PC-9 (cell line): Measurements from ENCODE around the gene ACACA. TPM values are rescaled to one million over a fixed set of nuclear protein-coding genes. Genes with fewer than 3 reads are reported as not detected.

ENCODE experiments used
- BruUV-seq: library from RNA; stranded (reverse); fragments of 400-500 nt; replicated peaks from 2 replicates; lab custom pipeline; 2021; lab: Mats Ljungman, UMichigan
- CTCF ChIA-PET: fragments of 300-600 bp; sonication (Branson Sonifier 250); formaldehyde crosslinking; loops from one replicate; lab custom pipeline; 2022; ENCODE audit warnings: antibody characterized with exemption; lab: Charles Lee
- POLR2A ChIA-PET: fragments of 300-600 bp; sonication (Branson Sonifier 250); formaldehyde crosslinking; loops from one replicate; lab custom pipeline; 2022; ENCODE audit warnings: antibody characterized with exemption; ENCODE audit not compliant: unreplicated experiment; lab: Charles Lee
- DNase-seq, 2 experiments: peaks; one replicate each; pipeline versions ENCODE4 v3.0.0 to v3.0.0-alpha.2; 2015 to 2022; ENCODE audit warnings: mixed read lengths in 1 of 2
- H2AFZ ChIP-seq: fragments of 200-600 bp; sonication (generic); 2 replicates; pipeline ENCODE4 v1.8.1; 2017; ENCODE audit warnings: antibody characterized with exemption
- H3F3A ChIP-seq: fragments of 200-600 bp; sonication (generic); 2 replicates; pipeline ENCODE4 v1.8.1; 2017; ENCODE audit warnings: antibody characterized with exemption, mild to moderate bottlenecking, low read depth; ENCODE audit not compliant: insufficient read depth
- H3K27ac ChIP-seq: fragments of 200-600 bp; sonication (generic); 2 replicates; pipeline ENCODE4 v1.6.1; 2016; ENCODE audit warnings: mixed run types
- H3K27me3 ChIP-seq: fragments of 200-600 bp; sonication (generic); 2 replicates; pipeline ENCODE4 v1.6.1; 2016; ENCODE audit warnings: low read depth, mixed run types; ENCODE audit not compliant: insufficient read depth
- H3K36me3 ChIP-seq: fragments of 200-600 bp; sonication (generic); 2 replicates; pipeline ENCODE4 v1.6.1; 2016; ENCODE audit warnings: low read depth, mixed run types
- H3K4me1 ChIP-seq: fragments of 200-600 bp; sonication (generic); replicated peaks from 2 replicates; pipeline ENCODE4 v1.6.1; 2016; ENCODE audit warnings: mixed run types; ENCODE audit not compliant: insufficient read depth
- H3K4me2 ChIP-seq: fragments of 200-600 bp; sonication (generic); 2 replicates; pipeline ENCODE4 v1.6.1; 2017; ENCODE audit warnings: mixed run types
- H3K4me3 ChIP-seq: fragments of 200-600 bp; sonication (generic); 2 replicates; pipeline ENCODE4 v1.6.1; 2016; ENCODE audit warnings: mixed run types
- H3K79me2 ChIP-seq: fragments of 200-600 bp; sonication (generic); 2 replicates; pipeline ENCODE4 v1.6.1; 2017; ENCODE audit warnings: low read depth, mixed run types
- H3K9me2 ChIP-seq: fragments of 200-600 bp; sonication (generic); 2 replicates; pipeline ENCODE4 v1.8.1; 2017; ENCODE audit warnings: mild to moderate bottlenecking; ENCODE audit not compliant: insufficient read depth
- H3K9me3 ChIP-seq: fragments of 200-600 bp; sonication (generic); 2 replicates; pipeline ENCODE4 v1.8.1; 2016; ENCODE audit warnings: low read depth; ENCODE audit not compliant: insufficient read depth
- H4K20me1 ChIP-seq: fragments of 200-600 bp; sonication (generic); 2 replicates; pipeline ENCODE4 v1.8.1; 2017; ENCODE audit not compliant: insufficient read depth
- CTCF ChIP-seq: fragments of 200-600 bp; sonication (generic); conservative IDR thresholded peaks from 2 replicates; pipeline ENCODE4 v1.6.1; 2017; ENCODE audit warnings: mixed run types, antibody characterized with exemption, mild to moderate bottlenecking, moderate library complexity
- EZH2 ChIP-seq: fragments of 200-600 bp; sonication (generic); IDR thresholded peaks from 2 replicates; pipeline ENCODE4 v1.8.0; 2017; ENCODE audit warnings: antibody characterized with exemption, low read depth
- intact Hi-C: fragments of 100-400 bp; cut with micrococcal nuclease; formaldehyde crosslinking; loops from one replicate; pipeline ENCODE4 v1.10.0; 2022; ENCODE audit not compliant: unreplicated experiment
- total RNA-seq: library from RNA; stranded (reverse); gene quantifications from 2 replicates; pipeline ENCODE4 v1.2.3, GENCODE V29; 2021

The ACACA gene
- total RNA-seq, 1 experiment from 2014 or later = 185 TPM

DNA sequence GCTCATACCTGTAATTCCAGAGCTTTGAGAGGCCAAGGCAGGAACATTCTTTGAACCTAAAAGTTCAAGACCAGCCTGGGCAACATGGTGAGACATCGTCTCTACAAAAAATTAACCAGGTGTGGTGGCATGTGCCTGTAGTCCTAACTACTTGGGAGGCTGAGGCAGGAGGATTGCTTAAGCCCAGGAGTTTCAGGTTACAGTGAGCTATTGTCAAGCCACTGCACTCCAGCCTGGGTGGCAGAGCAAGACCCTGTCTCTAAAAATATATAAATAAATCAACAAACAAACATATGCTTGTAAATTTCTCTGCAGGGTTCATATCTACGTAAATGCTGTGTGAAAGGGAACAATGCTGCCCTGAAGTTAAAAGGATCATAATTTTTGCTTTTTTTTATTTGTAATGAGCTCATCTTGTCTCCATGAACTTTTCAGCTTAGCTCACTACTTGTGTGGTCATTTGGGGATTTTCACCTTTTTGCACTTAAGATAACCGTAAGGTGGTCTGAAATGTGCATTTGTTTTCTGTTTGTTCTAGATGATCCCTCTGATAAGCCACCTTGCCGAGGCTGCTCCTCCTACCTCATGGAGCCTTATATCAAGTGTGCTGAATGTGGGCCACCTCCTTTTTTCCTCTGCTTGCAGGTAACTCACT is 16.5 kb upstream of the ACACA start:
- Histone ChIP-seq H3K36me3 (peaks cover 26% of the 10 kb centered on the region), H3K4me1 (no peaks in the 10 kb centered on the region), H3K9me2 (no peaks in the 10 kb centered on the region), H3K27ac (no peak overlapping the region), H3K4me2 (no peak overlapping the region), H3F3A (no peaks in the 10 kb centered on the region), H4K20me1 (no peaks in the 10 kb centered on the region), H3K9me3 (no peaks in the 10 kb centered on the region), H2AFZ (no peak overlapping the region), H3K27me3 (no peaks in the 10 kb centered on the region), H3K79me2 (no peaks in the 10 kb centered on the region), H3K4me3 (no peak overlapping the region)
- intact Hi-C loops = no loop called here
- CTCF ChIA-PET = interaction anchor here (0.6 kb wide), 1 partner anchor 227 kb away, joined by 6 read pairs; no protein-coding TSS in a partner anchor
- no peak for DNase-seq
- POLR2A ChIA-PET = no interaction called here
- no TSS peak for BruUV-seq
- no peak for TF ChIP-seq CTCF
- TF ChIP-seq EZH2 = no peak

- Histone ChIP-seq H3K4me3 (no peak overlapping the region), H3K27me3 (no peaks in the 10 kb centered on the region), H4K20me1 (peaks cover 4% of the 10 kb centered on the region; the same call in 1 of the 2 replicates), H3F3A (no peaks in the 10 kb centered on the region), H3K79me2 (no peaks in the 10 kb centered on the region), H3K27ac (no peak overlapping the region), H3K9me3 (no peaks in the 10 kb centered on the region), H3K4me1 (no peaks in the 10 kb centered on the region), H2AFZ (no peak overlapping the region), H3K4me2 (no peak overlapping the region), H3K9me2 (no peaks in the 10 kb centered on the region), H3K36me3 (peaks cover 19% of the 10 kb centered on the region)
- BruUV-seq = no TSS peak
- CTCF ChIA-PET = no interaction called here
- TF ChIP-seq CTCF = no peak
- TF ChIP-seq EZH2 = no peak
- POLR2A ChIA-PET = no interaction called here
- intact Hi-C loops = no loop called here
- DNase-seq = no peak
Measured at GRCh38 chr17:37417852-37418251, 11.2 kb upstream of the ACACA start.

DNA sequence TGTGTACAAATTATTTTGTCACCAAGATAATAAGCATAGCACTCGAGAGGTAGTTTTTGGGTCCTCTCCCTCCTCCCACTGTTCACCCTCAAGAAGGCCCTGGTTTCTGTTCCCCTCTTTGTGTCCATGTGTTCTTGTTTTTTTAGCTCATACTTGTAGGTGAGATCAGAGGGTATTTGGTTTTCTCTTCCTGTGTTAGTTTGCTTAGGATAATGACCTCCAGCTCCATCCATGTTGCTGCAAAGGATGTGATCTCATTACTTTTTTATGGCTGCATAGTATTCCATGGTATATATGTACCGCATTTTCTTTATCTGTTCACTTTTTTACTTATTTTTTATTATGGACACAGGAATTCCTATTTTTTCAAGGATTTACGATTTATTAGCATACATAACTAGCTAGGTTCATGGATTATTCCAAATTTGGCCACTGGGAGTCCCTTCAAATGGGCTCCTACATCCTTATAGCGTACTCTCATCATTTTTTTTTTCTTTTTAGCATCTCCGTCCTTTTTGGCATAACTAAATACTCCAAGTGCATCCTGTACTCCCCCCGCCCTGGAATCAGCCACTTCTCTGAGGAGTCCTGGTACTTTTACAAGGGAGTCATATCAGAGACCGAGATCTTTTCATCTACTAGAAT is 7.4 kb upstream of the ACACA start:
- POLR2A ChIA-PET = no interaction called here
- no peak overlapping the region for H3K27ac ChIP-seq
- 0 out of 2 replicates have a peak, but pooled peaks cover 3% of the 10 kb centered on the region for H3F3A ChIP-seq
- CTCF ChIA-PET = interaction anchor here (0.6 kb wide), 1 partner anchor 156 kb away, joined by 9 read pairs; no protein-coding TSS in a partner anchor
- no peaks in the 10 kb centered on the region for H3K4me1 ChIP-seq
- H3K36me3 ChIP-seq = peaks cover 18% of the 10 kb centered on the region
- peaks cover 4% of the 10 kb centered on the region; the same call in 1 of the 2 replicates for H4K20me1 ChIP-seq
- peaks cover 13% of the 10 kb centered on the region for H3K79me2 ChIP-seq
- H3K27me3 ChIP-seq = no peaks in the 10 kb centered on the region
- no peak for DNase-seq
- no peak for TF ChIP-seq EZH2
- peak; percentile 56; the same call in 1 of the 2 replicates for TF ChIP-seq CTCF
- intact Hi-C loops = no loop called here
- H2AFZ ChIP-seq = no peak overlapping the region
- H3K4me3 ChIP-seq = no peak overlapping the region
- H3K9me2 ChIP-seq = no peaks in the 10 kb centered on the region
- H3K4me2 ChIP-seq = no peak overlapping the region
- no TSS peak for BruUV-seq
- no peaks in the 10 kb centered on the region for H3K9me3 ChIP-seq
